ENCODE data around the gene RBM19.

DNA sequence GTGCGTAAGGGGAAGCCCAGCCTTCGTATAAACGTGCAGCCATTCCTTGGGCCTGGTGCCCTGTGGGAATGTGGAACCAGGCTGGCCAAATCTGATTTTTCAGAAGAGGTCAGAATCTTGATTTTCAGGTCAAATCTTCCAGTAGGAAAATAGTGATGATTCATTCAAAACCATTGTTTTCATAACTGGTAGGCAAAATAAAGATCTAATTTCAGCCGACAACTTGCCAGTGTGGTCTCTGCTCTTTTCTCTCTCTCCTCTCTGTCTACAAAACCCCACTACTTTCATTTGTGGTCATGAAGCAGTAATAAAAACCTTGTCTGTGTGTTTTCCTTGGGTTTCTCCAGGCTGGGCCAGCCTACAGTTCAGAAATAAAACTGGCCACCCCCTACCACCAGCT is 135.1 kb downstream of the RBM19 start:
- TF ChIP-seq, protein P1, sequence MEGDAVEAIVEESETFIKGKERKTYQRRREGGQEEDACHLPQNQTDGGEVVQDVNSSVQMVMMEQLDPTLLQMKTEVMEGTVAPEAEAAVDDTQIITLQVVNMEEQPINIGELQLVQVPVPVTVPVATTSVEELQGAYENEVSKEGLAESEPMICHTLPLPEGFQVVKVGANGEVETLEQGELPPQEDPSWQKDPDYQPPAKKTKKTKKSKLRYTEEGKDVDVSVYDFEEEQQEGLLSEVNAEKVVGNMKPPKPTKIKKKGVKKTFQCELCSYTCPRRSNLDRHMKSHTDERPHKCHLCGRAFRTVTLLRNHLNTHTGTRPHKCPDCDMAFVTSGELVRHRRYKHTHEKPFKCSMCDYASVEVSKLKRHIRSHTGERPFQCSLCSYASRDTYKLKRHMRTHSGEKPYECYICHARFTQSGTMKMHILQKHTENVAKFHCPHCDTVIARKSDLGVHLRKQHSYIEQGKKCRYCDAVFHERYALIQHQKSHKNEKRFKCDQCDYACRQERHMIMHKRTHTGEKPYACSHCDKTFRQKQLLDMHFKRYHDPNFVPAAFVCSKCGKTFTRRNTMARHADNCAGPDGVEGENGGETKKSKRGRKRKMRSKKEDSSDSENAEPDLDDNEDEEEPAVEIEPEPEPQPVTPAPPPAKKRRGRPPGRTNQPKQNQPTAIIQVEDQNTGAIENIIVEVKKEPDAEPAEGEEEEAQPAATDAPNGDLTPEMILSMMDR (IDR thresholded peaks at IDR 0.05): no peak
- TF ChIP-seq POLR2A (IDR thresholded peaks at IDR 0.05) (no peak), EP300 (IDR thresholded peaks at IDR 0.05) (no peak)
